Spleen (tissue), 7 donors: ENCODE data around the gene FHL2.

Experiments
- POLR2AphosphoS5 ChIP-seq, 3 donors: sonication (generic); formaldehyde crosslinking; IDR thresholded peaks; one replicate each; pipeline ENCODE4 v1.5.1; 2017; ENCODE audit warnings: antibody characterized with exemption in 3 of 3
- TF ChIP-seq, protein P1 (sequence below), 11 experiments: fragments of 200-600 bp in 7 of 11; fragments of 450-650 bp in 4 of 11; sonication (generic) in 4 of 11; IDR thresholded peaks in 8 of 11; conservative IDR thresholded peaks in 3 of 11; 1 replicate in 7 of 11; 2 replicates in 4 of 11; pipeline versions ENCODE4 v1.4.0 to v1.8.0; 2016 to 2021; ENCODE audit warnings: antibody characterized with exemption in 11 of 11, inconsistent platforms in 4 of 11, mild to moderate bottlenecking in 1 of 11
- donor health status: DM: no; HTN: no; CAD: no; lungs with moderate emphysema.
- donor health status: DM: no; HTN: no; CAD: no.
- donor health status: DM: no; HTN: no; CAD: no.

DNA sequence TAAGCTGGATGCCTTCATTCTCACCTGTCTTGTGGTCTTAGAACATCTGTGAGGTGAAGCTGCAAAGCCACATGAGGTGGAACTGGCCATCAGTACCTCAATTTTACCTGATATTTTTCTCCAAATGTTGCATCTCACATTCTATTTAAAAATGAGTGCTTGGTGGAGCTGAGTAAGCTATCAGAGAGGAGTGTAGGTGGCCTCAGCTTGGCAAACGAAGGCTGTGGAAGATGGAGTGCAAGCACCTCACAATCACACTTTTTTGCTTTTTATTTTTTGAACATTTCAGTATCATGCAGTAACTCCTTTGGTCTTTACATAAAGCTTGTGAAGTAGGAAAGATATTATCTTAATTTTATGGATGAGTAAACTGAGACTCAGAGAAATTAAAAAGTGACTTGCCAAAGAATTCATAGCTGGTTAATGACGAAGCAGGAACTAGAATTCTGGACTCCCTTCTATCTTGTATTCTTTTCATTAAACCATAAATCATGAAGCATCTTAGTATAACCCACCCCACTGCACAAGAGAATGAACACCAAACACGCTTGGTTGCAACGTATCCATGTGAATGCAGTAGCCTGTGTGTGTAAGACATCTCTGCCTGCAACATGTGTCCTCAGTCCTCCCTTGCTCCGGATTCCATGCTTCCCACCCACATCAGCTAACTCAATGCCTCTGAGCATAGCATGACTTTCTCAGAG, 34.3 kb downstream of the FHL2 start:
- TF ChIP-seq, protein P1, sequence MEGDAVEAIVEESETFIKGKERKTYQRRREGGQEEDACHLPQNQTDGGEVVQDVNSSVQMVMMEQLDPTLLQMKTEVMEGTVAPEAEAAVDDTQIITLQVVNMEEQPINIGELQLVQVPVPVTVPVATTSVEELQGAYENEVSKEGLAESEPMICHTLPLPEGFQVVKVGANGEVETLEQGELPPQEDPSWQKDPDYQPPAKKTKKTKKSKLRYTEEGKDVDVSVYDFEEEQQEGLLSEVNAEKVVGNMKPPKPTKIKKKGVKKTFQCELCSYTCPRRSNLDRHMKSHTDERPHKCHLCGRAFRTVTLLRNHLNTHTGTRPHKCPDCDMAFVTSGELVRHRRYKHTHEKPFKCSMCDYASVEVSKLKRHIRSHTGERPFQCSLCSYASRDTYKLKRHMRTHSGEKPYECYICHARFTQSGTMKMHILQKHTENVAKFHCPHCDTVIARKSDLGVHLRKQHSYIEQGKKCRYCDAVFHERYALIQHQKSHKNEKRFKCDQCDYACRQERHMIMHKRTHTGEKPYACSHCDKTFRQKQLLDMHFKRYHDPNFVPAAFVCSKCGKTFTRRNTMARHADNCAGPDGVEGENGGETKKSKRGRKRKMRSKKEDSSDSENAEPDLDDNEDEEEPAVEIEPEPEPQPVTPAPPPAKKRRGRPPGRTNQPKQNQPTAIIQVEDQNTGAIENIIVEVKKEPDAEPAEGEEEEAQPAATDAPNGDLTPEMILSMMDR (IDR thresholded peaks at IDR 0.05 in 8 of 11, conservative IDR thresholded peaks at IDR 0.05 in 3 of 11), result no peak
- TF ChIP-seq POLR2AphosphoS5 (IDR thresholded peaks at IDR 0.05), result no peak
